GM18505 (cell line): Measurements from ENCODE around the gene ITGA2B.
"Not testable (repeated sequence)": the region's sequence is repeated elsewhere in the genome, so short reads cannot be mapped to it uniquely, and the experiment has no call there.

ENCODE experiments used
- ATAC-seq: cut with Tn5 transposase; IDR thresholded peaks from one replicate; pipeline ENCODE4 v1.9.1; 2021; ENCODE audit not compliant: unreplicated experiment
- POLR2A ChIP-seq: IDR thresholded peaks from 4 replicates; pipeline ENCODE4 v1.6.1; 2011; ENCODE audit warnings: borderline replicate concordance; ENCODE audit not compliant: insufficient read depth, insufficient read length; ENCODE audit errors: extremely low read depth

ITGA2B gene

DNA sequence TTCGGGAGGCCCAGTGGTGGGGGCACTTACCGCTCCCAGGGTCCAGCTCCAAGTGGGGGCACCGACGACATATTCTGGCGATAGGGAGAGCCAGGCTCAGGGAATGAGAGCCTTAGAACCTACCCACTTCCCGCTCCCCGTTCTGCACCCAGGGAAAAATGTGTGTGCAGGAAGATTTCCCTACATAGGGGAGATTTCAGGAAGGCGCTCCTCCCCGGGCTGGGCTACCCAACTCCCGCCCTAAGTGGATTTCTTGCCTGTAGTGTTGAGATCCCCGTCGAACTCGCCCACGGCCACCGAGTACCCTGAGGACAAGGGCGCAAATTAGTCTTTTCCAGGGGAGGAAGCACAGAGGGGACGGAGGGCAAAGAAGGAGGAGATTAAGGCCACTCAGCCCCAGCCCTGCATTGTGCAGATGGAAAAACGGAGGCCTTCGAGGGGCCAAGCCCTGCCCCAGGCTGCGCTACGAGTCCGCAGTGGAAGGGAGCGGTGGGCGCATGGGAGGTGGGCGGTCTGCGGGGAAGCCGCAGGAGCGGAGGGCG lies 5.1 kb downstream of the ITGA2B start:
- TF ChIP-seq POLR2A: no peak
- ATAC-seq: no peak

DNA sequence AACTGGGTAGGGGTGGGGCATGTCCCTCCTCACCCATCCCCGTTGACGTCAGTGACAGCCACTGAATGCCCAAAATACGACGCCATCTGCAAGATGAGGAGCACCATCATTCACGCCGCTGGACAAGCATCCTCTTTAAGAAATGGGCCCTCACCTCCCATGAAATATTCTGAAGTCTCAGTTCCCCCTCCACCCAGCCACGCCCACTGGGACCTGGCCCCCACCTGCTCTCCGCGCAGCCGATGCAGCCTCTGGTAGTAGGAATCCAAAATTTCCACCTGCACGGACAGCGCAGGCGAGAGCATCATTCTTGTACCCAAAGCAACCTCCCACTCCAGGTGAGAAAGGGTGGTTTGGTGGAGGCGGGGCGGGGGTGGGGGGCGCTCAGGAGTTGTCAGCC lies 5.6 kb downstream of the ITGA2B start:
- no peak for TF ChIP-seq POLR2A
- no peak for ATAC-seq

DNA sequence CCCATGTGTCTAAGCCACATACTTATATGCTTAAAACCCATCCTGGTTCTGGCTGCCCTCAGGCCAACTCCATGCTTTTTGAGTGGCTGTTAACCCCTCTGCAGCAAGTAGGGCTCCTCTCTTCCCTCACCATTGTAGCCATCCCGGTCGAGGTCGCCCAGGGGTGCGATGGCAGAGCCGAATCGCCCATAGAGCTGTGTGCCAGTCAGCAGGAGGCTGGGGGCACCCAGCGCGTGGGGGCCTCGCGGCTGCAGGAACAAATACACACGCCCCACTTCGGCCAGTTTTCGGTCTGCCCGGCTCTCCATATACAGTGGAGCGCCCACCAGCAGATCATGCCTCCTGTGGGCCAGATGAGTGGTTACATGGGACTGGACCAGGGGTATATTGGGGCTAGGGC lies 6.1 kb downstream of the ITGA2B start:
- no peak for ATAC-seq
- TF ChIP-seq POLR2A: no peak

DNA sequence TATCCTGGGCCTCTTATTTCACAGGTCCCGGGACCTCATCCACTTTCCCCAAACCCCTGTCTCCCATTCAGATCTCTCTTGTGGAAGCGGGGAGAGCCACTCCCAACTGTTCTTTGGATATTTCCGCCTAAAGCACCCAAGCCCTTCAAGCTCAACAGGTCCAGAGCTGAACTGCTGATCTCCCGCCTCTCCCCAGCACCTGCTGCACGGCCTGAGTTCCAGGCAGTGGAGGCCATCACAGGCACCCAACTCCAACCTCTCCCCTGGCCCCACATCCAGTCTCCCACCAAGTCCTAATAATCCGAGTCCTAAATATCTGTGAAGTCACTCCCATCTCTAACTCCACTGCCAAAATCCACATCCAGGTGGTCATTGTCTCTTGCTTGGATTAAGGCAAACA lies 6.5 kb downstream of the ITGA2B start:
- ATAC-seq: no peak
- TF ChIP-seq POLR2A: no peak

DNA sequence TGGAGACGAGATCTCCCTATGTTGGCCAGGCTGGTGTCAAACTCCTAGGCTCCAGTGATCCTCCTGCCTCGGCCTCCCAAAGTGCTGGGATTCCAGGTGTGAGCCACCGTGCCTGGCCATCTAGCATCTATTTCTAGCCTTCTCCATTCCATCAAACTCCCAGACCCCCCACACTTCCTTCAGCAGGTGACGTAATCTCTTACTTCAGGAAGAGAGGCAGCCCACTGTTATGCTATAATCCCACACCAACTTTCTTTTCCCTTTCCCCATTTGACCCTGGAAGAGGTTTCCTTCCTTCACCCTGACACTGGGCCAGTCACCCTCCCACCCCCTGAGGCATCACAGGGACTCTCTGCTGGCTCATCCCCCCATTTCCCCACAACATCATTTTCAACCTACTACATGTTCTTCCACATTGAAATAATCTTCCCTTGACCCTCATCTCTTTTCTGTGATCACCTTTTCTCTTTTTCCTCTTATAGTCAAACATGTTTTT lies 7.6 kb downstream of the ITGA2B start:
- ATAC-seq: no peak
- TF ChIP-seq POLR2A: no peak

DNA sequence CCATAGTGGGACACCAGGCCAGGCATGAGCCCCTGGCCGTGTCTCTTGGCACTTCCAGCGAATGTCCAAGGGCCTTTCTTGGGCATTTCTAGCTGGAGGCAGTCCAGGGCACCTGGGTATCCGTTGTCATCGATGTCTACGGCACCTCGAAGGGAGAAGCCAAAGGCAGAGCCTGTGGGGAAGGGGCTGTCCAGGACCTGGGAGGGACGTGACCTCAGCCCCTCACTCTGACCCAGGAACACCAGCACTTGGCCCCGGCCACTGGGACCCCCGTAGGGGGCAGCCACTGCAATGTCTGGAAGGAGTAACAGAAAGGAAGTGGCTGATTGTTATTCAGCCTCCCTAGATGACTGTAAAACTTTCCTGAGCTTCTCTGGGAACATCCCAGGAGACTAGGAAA lies 8.7 kb downstream of the ITGA2B start:
- TF ChIP-seq POLR2A: no peak
- ATAC-seq: no peak

DNA sequence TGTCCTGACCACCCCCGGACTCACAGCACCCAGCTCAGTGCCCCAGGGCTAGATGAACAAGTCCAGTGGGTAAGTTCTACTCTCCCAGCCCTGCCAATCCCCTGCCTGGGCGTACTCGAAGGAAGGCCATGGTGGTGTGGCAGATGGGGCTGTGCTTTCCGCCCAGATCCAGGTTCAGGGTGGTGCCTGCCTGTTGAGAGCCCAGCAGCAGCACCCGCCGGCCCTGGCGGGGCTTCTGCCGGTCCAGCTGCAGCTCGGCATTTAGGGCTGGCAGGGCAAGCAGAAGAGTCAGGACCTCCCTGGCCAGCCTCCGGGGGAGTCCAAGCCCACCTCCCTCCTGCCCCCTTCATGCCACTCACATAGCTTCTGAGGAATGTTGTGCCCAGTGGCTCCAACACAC lies 9.6 kb downstream of the ITGA2B start:
- TF ChIP-seq POLR2A: no peak
- ATAC-seq: no peak

DNA sequence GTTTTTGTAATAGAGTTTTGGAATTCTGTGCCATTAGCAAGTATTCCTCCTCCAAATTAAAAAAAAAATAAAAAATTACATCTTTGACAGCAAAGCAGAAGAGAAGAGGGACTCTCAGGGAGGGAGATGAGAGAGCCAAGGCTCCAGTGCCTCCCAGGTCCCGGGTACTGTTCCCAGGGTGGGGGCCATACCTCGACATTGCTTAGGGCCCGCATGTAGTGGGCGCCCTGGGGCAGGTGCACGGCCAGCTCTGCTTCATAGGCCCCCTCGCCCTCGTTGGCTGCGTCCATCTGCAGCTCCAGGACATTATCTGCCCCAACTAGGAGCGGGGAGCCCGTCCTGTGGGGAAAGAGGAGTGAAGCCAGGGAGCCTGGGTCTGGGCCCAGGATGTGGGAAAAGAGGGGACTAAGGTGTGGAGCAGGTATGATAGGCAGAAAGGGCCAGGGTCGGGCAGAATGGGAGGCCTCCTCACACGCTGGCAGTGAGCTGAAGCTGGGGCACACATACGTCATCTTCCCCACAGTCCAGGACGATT lies 11.2 kb downstream of the ITGA2B start:
- TF ChIP-seq POLR2A: no peak
- no peak for ATAC-seq

DNA sequence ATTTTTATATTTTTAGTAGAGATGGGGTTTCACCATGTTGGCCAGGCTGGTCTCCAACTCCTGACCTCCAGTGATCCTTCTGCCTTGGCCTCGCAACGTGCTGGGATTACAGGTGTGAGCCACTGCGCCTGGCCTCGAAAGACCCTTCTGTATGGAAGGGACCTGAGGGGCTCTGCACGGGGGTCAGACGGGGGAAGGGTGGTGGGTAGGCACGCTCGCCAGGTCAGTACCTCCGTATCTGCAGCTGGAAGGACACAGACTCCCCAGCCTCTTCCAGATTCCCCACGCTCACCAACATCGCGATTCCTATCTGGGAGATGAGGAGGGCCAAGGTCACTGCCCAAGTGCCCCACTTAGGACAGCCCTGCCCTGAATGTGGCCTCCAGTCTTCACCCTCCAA lies 12.7 kb downstream of the ITGA2B start:
- TF ChIP-seq POLR2A: no peak
- ATAC-seq: no peak

DNA sequence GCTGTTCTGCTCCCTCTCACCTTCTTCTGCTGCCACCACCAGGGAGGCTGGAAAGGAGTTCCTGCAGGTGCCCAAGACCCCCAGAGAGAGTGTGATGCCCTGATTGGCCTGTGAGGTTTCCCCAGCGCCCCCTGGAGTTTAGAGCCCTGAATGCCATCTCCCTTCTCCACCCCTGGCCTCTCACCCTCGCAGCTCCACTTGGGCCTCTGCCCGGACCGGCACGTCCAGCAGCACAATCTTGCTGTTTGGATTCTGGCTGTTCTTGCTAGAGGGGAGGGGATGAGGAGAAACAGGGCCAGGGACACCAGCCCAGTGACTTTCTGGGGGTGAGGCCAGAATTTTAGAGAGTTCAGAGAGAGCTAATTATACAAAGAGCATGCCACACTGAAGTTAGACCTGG lies 13.3 kb downstream of the ITGA2B start:
- TF ChIP-seq POLR2A: no peak
- ATAC-seq: no peak

DNA sequence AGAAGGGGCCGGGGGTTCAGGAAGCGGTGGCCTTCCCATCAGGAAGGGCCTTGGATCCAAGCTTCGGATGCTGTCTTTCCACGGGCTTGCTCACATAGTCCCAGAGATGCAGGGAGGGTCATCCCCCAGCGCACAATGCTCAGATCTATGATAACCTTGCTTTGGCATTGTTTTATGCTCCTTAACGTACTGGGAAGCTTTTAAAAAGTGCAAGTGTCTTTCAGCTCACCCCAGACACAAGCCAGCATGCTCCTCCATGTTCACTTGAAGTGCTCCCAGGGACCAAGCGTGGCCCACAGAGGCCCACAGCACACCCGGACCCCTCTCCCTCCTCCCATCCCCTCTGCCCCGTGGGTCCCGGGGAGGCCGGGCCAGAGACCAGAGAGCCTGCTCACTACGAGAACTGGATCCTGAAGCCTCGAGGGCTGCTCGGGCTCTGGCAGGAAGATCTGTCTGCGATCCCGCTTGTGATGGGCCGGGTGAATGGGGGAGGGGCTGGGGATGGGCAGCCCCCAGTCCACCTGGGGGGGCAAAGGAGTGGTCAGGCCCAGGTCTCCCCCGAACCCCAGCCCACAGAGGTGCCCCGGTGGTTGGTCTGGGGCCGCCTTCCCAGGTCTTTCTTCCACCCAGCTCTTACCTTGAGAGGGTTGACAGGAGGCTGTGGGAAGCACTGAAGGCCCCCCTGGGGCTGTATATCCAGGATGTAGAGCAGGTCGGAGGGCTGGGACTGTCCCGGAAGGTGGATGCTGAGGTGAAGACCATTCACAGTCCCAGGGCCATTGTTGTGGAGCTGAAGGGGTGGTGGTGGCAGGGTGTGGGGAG lies 14.0 kb downstream of the ITGA2B start:
- TF ChIP-seq POLR2A: no peak
- no peak for ATAC-seq

DNA sequence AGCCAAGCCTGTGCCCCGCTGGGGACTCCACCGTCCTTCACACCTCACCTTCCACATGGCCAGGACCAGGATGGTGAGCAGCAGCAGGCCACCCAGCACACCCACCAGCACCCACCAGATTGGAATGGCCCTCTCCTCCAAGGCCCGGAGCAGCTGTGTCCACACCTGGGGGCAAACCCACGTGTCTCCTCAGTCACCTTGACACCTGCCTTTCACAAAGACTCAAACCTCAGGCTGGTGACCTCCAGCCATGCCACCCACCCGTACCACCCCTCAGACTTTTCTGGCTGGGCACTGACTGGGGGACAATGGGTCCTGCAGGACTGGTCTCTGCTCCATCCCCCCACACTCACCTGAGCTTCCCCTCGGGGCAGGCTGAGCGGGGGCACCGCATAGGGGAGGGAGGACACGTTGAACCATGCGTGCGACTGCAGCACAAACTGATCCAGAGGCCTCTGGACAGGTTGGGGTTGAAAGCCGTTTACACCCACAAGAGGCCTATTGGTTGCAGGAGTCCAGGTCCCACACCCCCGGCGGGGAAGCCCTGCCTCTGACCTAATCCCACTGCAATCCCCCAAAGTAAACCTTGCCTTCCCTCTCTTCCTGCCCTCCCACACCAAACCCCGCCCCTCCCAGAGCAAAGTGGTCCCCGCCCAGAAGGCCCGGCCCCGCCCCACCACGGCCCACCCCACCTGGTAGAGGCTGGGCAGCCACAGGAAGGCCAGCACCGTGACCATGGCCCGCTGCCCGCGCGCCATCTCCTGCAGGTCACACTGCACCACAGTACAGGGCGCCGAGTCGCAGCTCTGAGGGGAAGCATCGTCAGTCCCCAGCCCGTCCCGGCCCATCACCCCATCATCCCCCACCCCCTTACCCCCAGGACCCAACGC lies 14.9 kb downstream of the ITGA2B start:
- TF ChIP-seq POLR2A: no peak
- no peak for ATAC-seq

DNA sequence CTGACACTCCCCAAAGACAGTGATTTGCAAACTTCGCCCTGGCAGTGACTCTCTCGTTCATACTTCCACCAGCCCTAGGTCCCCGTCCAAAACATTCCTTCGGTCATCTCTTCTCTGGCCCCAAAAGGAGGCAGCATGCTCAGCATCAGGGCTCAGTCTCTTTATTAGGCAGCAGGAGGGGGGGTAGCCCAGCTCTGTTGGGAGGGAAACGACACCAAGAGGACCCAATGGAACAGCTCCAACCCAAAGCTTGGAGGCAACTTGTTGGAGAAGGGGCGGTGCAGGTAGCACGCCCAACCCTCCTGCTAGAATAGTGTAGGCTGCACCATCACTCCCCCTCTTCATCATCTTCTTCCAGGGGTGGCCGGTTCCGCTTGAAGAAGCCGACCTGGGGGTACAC lies 17.4 kb downstream of the ITGA2B start:
- no peak for TF ChIP-seq POLR2A
- ATAC-seq: no peak

DNA sequence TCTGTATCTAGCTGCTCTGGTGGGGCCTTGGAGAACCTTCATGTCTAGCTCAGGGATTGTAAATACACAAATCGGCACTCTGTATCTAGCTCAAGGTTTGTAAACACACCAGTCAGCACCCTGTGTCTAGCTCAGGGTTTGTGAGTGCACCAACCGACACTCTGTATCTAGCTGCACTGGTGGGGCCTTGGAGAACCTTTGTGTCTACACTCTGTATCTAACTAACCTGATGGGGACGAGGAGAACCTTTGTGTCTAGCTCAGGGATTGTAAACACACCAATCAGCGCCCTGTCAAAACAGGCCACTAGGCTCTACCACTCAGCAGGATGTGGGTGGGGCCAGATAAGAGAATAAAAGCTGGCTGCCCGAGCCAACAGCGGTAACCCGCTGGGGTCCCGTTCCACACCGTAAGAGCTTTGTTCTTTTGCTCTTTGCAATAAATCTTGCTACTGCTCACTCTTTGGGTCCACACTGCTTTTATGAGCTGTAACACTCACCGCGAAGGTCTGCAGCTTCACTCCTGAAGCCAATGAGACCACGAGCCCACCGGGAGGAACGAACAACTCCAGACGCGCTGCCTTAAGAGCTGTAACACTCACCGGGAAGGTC lies 19.9 kb downstream of the ITGA2B start:
- ATAC-seq: not testable (repeated sequence)

DNA sequence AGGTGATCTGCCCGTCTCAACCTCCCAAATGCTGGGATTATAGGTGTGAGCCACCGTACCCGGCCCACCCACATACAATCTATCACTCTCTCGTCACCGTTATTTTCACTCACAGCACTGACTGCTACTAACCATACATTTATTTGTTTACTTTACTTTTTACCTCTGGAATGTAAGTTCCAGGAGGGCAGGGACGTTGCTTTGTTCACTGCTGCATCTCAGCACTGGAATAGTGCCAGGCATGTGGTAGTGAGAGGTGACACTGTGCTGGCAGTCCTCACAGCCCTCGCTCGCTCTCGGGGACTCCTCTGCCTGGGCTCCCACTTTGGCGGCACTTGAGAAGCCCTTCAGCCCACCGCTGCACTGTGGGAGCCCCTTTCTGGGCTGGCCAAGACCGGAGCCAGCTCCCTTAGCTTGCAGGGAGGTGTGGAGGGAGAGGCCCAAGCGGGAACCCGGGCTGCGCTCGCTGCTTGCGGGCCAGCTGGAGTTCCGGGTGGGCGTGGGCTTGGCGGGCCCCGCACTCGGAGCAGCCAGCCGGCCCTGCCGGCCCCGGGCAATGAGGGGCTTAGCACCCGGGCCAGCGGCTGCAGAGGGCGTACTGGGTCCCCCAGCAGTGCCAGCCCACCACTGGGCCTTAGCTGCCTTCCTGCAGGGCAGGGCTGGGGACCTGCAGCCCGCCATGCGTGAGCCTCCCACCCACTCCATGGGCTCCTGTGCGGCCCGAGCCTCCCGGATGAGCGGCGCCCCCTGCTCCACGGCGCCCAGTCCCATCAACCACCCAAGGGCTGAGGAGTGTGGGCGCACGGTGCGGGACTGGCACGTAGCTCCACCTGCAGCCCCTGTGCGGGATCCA lies 20.8 kb downstream of the ITGA2B start:
- ATAC-seq: not testable (repeated sequence)
